Activated CD8-positive, alpha-beta memory T cell treated with anti-CD3 and anti-CD28 coated beads, Interleukin-2, amount 10 ng/mL, durations not matched to agents 7 days and 5 days (primary cell): ENCODE results near the gene DEUP1. TPM values are rescaled to one million over a fixed set of nuclear protein-coding genes. Genes with fewer than 3 reads are reported as not detected.

Experiments used
- ATAC-seq: fragments of 150-1000 bp; cut with Tn5 transposase; one replicate; pipeline ENCODE4 v1.10.0; 2021; ENCODE audit warnings: moderate library complexity
- CTCF ChIA-PET: fragments of 350-600 bp; sonication (Branson Sonifier 250); formaldehyde crosslinking; loops from one replicate; lab custom pipeline; 2021; ENCODE audit warnings: antibody characterized with exemption; lab: Charles Lee
- DNase-seq: peaks from one replicate; pipeline ENCODE4 v3.0.0-alpha.2; 2020
- H3K27ac Mint-ChIP-seq: one replicate; pipeline ENCODE4 v1.8.0; 2021; ENCODE audit warnings: mild to moderate bottlenecking, mixed read lengths
- H3K27me3 Mint-ChIP-seq: one replicate; pipeline ENCODE4 v1.8.0; 2021; ENCODE audit warnings: mixed read lengths
- H3K36me3 Mint-ChIP-seq: one replicate; pipeline ENCODE4 v1.8.0; 2021; ENCODE audit warnings: mild to moderate bottlenecking, mixed read lengths
- H3K4me1 Mint-ChIP-seq: one replicate; pipeline ENCODE4 v1.8.0; 2021; ENCODE audit warnings: mixed read lengths
- H3K4me3 Mint-ChIP-seq: one replicate; pipeline ENCODE4 v1.8.0; 2021; ENCODE audit warnings: mild to moderate bottlenecking, moderate library complexity, mixed read lengths
- H3K9me3 Mint-ChIP-seq: one replicate; pipeline ENCODE4 v1.8.0; 2022; ENCODE audit warnings: low read depth, mixed read lengths
- total RNA-seq, 2 experiments: library from RNA; stranded (reverse); gene quantifications; one replicate each; pipeline ENCODE4 v1.2.3, GENCODE V29; 2021

The DEUP1 gene
- total RNA-seq, 2 experiments from 2014 or later, result not detected

- CTCF ChIA-PET, result no interaction called here
- ATAC-seq (no peak), DNase-seq (no peak)
- Mint-ChIP-seq H3K4me1 (no peaks in the 10 kb centered on the region), H3K4me3 (no peak overlapping the region), H3K36me3 (no peaks in the 10 kb centered on the region), H3K27me3 (no peaks in the 10 kb centered on the region), H3K27ac (no peak overlapping the region), H3K9me3 (no peaks in the 10 kb centered on the region)
Measured at GRCh38 chr11:93323747-93324146, 6.8 kb upstream of the DEUP1 start.

- DNase-seq, result no peak
- Mint-ChIP-seq H3K27me3 (peaks cover 7% of the 10 kb centered on the region), H3K27ac (no peak overlapping the region), H3K4me3 (no peak overlapping the region), H3K4me1 (no peaks in the 10 kb centered on the region), H3K9me3 (no peaks in the 10 kb centered on the region), H3K36me3 (no peaks in the 10 kb centered on the region)
- no peak for ATAC-seq
- CTCF ChIA-PET, result no interaction called here
Measured at GRCh38 chr11:93324500-93324899, 6.0 kb upstream of the DEUP1 start.

- ATAC-seq, result no peak
- CTCF ChIA-PET, result no interaction called here
- no peaks in the 10 kb centered on the region for H3K9me3 Mint-ChIP-seq
- H3K36me3 Mint-ChIP-seq, result peaks cover 2% of the 10 kb centered on the region
- H3K27ac Mint-ChIP-seq, result no peak overlapping the region
- H3K4me1 Mint-ChIP-seq, result peaks cover 5% of the 10 kb centered on the region
- H3K27me3 Mint-ChIP-seq, result peaks cover 24% of the 10 kb centered on the region
- no peak for DNase-seq
- H3K4me3 Mint-ChIP-seq, result no peak overlapping the region
Measured at GRCh38 chr11:93326681-93327080, 3.9 kb upstream of the DEUP1 start.

GRCh38 chr11:93329936-93330445 is 551 bp upstream of the DEUP1 start:
- Mint-ChIP-seq H3K27ac (no peak overlapping the region), H3K27me3 (peaks cover 40% of the 10 kb centered on the region), H3K4me3 (no peak overlapping the region), H3K36me3 (peaks cover 2% of the 10 kb centered on the region), H3K9me3 (no peaks in the 10 kb centered on the region), H3K4me1 (peaks cover 5% of the 10 kb centered on the region)
- DNase-seq, result no peak
- ATAC-seq, result no peak
- CTCF ChIA-PET, result no interaction called here

- H3K4me1 Mint-ChIP-seq, result no peaks in the 10 kb centered on the region
- CTCF ChIA-PET, result no interaction called here
- ATAC-seq (no peak), DNase-seq (no peak)
- no peak overlapping the region for H3K27ac Mint-ChIP-seq
- no peaks in the 10 kb centered on the region for H3K27me3 Mint-ChIP-seq
- no peaks in the 10 kb centered on the region for H3K9me3 Mint-ChIP-seq
- H3K36me3 Mint-ChIP-seq, result no peaks in the 10 kb centered on the region
- H3K4me3 Mint-ChIP-seq, result no peak overlapping the region
Measured at GRCh38 chr11:93340223-93340622, 9.7 kb downstream of the DEUP1 start.

GRCh38 chr11:93344855-93345333 is 14.4 kb downstream of the DEUP1 start:
- Mint-ChIP-seq H3K9me3 (no peaks in the 10 kb centered on the region), H3K36me3 (no peaks in the 10 kb centered on the region), H3K27ac (no peak overlapping the region), H3K4me3 (no peak overlapping the region), H3K27me3 (no peaks in the 10 kb centered on the region), H3K4me1 (no peaks in the 10 kb centered on the region)
- ATAC-seq, result no peak
- no peak for DNase-seq
- CTCF ChIA-PET, result no interaction called here

GRCh38 chr11:93348930-93349329 is 18.4 kb downstream of the DEUP1 start:
- H3K9me3 Mint-ChIP-seq, result no peaks in the 10 kb centered on the region
- H3K4me1 Mint-ChIP-seq, result no peaks in the 10 kb centered on the region
- CTCF ChIA-PET, result no interaction called here

GRCh38 chr11:93350835-93351234 is 20.3 kb downstream of the DEUP1 start:
- CTCF ChIA-PET, result no interaction called here
- DNase-seq (no peak), ATAC-seq (no peak)
- no peaks in the 10 kb centered on the region for H3K9me3 Mint-ChIP-seq
- H3K36me3 Mint-ChIP-seq, result no peaks in the 10 kb centered on the region
- no peak overlapping the region for H3K4me3 Mint-ChIP-seq
- no peaks in the 10 kb centered on the region for H3K4me1 Mint-ChIP-seq
- H3K27ac Mint-ChIP-seq, result no peak overlapping the region
- H3K27me3 Mint-ChIP-seq, result no peaks in the 10 kb centered on the region

More at GRCh38 chr11:93348930-93349329, 18.4 kb downstream of the DEUP1 start:
- ATAC-seq, result no peak
- no peaks in the 10 kb centered on the region for H3K27me3 Mint-ChIP-seq
- H3K4me3 Mint-ChIP-seq, result no peak overlapping the region
- no peaks in the 10 kb centered on the region for H3K36me3 Mint-ChIP-seq
- H3K27ac Mint-ChIP-seq, result no peak overlapping the region
- no peak for DNase-seq

- no peak overlapping the region for H3K27ac Mint-ChIP-seq
Measured at GRCh38 chr11:93359396-93359795, 28.9 kb downstream of the DEUP1 start.

GRCh38 chr11:93361435-93361834 is 30.9 kb downstream of the DEUP1 start:
- Mint-ChIP-seq H3K9me3 (no peaks in the 10 kb centered on the region), H3K27ac (no peak overlapping the region), H3K4me3 (no peak overlapping the region), H3K36me3 (no peaks in the 10 kb centered on the region), H3K27me3 (no peaks in the 10 kb centered on the region), H3K4me1 (no peaks in the 10 kb centered on the region)
- CTCF ChIA-PET, result interaction anchor here (1.2 kb wide), 1 partner anchor 181 kb away, joined by 3 read pairs; no protein-coding TSS in a partner anchor
- ATAC-seq, result no peak
- DNase-seq, result no peak

More at GRCh38 chr11:93359396-93359795, 28.9 kb downstream of the DEUP1 start:
- no peak for ATAC-seq
- Mint-ChIP-seq H3K36me3 (no peaks in the 10 kb centered on the region), H3K27me3 (no peaks in the 10 kb centered on the region), H3K4me3 (no peak overlapping the region), H3K4me1 (no peaks in the 10 kb centered on the region), H3K9me3 (no peaks in the 10 kb centered on the region)
- CTCF ChIA-PET, result no interaction called here
- DNase-seq, result no peak

- no peaks in the 10 kb centered on the region for H3K4me1 Mint-ChIP-seq
Measured at GRCh38 chr11:93368022-93368421, 37.5 kb downstream of the DEUP1 start.

GRCh38 chr11:93370260-93370659 is 39.7 kb downstream of the DEUP1 start:
- Mint-ChIP-seq H3K4me3 (no peak overlapping the region), H3K27ac (no peak overlapping the region), H3K4me1 (no peaks in the 10 kb centered on the region), H3K9me3 (no peaks in the 10 kb centered on the region), H3K36me3 (no peaks in the 10 kb centered on the region), H3K27me3 (no peaks in the 10 kb centered on the region)
- DNase-seq, result no peak
- CTCF ChIA-PET, result no interaction called here
- no peak for ATAC-seq

More at GRCh38 chr11:93368022-93368421, 37.5 kb downstream of the DEUP1 start:
- Mint-ChIP-seq H3K9me3 (no peaks in the 10 kb centered on the region), H3K36me3 (no peaks in the 10 kb centered on the region), H3K27me3 (no peaks in the 10 kb centered on the region), H3K4me3 (no peak overlapping the region), H3K27ac (no peak overlapping the region)
- no peak for ATAC-seq
- CTCF ChIA-PET, result no interaction called here
- DNase-seq, result no peak

GRCh38 chr11:93389737-93390136 is 59.2 kb downstream of the DEUP1 start:
- ATAC-seq, result no peak
- Mint-ChIP-seq H3K27me3 (peaks cover 3% of the 10 kb centered on the region), H3K27ac (no peak overlapping the region), H3K4me1 (no peaks in the 10 kb centered on the region), H3K4me3 (no peak overlapping the region), H3K36me3 (no peaks in the 10 kb centered on the region), H3K9me3 (no peaks in the 10 kb centered on the region)
- CTCF ChIA-PET, result interaction anchor here (1.1 kb wide), 1 partner anchor 24 kb away, joined by 3 read pairs; no protein-coding TSS in a partner anchor
- no peak for DNase-seq

GRCh38 chr11:93392867-93393266 is 62.3 kb downstream of the DEUP1 start:
- CTCF ChIA-PET, result no interaction called here
- H3K4me1 Mint-ChIP-seq, result no peaks in the 10 kb centered on the region
- H3K4me3 Mint-ChIP-seq, result no peak overlapping the region
- ATAC-seq, result no peak
- DNase-seq, result no peak
- no peak overlapping the region for H3K27ac Mint-ChIP-seq
- peaks cover 6% of the 10 kb centered on the region for H3K27me3 Mint-ChIP-seq
- no peaks in the 10 kb centered on the region for H3K36me3 Mint-ChIP-seq
- H3K9me3 Mint-ChIP-seq, result no peaks in the 10 kb centered on the region
